A549 (cell line): Measurements from ENCODE around the gene SCTR.

Experiments used
- CTCF ChIP-seq: fragments of >200 bp; sonication (Bioruptor Twin); formaldehyde crosslinking; IDR thresholded peaks from 3 replicates; pipeline ENCODE4 v1.5.1; 2016
- EP300 ChIP-seq, 2 experiments: fragments of >200 bp; sonication (Bioruptor Twin); formaldehyde crosslinking; IDR thresholded peaks; 2 replicates in 1 of 2; 3 replicates in 1 of 2; pipeline ENCODE4 v1.6.1; 2016 to 2017
- HEYL ChIP-seq: fragments of 250-450 bp; sonication (Bioruptor Pico); IDR thresholded peaks from 2 replicates; pipeline ENCODE4 v1.8.0; 2021; ENCODE audit warnings: mild to moderate bottlenecking, moderate library complexity
- MAFK ChIP-seq: fragments of 450-650 bp; IDR thresholded peaks from 2 replicates; pipeline ENCODE4 v1.6.1; 2014; ENCODE audit not compliant: partially characterized antibody
- POLR2A ChIP-seq: IDR thresholded peaks from 2 replicates; pipeline ENCODE4 v1.6.1; 2012; ENCODE audit warnings: mild to moderate bottlenecking, low read length
- SREBF2 ChIP-seq: fragments of 450-650 bp; IDR thresholded peaks from 2 replicates; pipeline ENCODE4 v1.6.1; 2014; ENCODE audit warnings: mild to moderate bottlenecking, moderate library complexity
- TF ChIP-seq, protein P1 (sequence below): fragments of 200-600 bp; sonication (generic); IDR thresholded peaks from 2 replicates; pipeline ENCODE4 v1.6.1; 2016; ENCODE audit warnings: antibody characterized with exemption, mild to moderate bottlenecking, moderate library complexity
- TF ChIP-seq, protein P2 (sequence below): fragments of >200 bp; sonication (Bioruptor Twin); formaldehyde crosslinking; IDR thresholded peaks from 2 replicates; pipeline ENCODE4 v1.6.1; 2016

DNA sequence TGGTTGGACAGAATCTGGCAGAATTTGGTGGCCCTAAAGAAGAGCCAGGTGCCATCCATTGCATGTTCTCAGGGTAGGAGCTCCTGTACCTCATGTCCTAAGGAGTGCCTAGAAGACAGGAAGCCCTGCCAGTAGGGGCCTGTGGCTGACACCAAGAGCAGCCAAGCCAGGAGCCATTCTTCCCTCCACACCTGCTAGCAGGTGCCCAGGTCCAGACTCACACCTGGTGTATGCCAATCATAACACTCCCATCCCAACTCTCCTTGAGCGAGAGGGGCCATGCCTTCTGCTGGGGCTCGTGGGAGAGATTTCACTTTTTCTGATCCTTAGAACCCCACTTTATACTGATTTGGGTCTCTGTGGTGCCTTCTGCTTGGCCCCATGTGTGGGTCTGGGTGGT is 119.1 kb downstream of the SCTR start:
- no peak for TF ChIP-seq CTCF
- TF ChIP-seq, protein P1, sequence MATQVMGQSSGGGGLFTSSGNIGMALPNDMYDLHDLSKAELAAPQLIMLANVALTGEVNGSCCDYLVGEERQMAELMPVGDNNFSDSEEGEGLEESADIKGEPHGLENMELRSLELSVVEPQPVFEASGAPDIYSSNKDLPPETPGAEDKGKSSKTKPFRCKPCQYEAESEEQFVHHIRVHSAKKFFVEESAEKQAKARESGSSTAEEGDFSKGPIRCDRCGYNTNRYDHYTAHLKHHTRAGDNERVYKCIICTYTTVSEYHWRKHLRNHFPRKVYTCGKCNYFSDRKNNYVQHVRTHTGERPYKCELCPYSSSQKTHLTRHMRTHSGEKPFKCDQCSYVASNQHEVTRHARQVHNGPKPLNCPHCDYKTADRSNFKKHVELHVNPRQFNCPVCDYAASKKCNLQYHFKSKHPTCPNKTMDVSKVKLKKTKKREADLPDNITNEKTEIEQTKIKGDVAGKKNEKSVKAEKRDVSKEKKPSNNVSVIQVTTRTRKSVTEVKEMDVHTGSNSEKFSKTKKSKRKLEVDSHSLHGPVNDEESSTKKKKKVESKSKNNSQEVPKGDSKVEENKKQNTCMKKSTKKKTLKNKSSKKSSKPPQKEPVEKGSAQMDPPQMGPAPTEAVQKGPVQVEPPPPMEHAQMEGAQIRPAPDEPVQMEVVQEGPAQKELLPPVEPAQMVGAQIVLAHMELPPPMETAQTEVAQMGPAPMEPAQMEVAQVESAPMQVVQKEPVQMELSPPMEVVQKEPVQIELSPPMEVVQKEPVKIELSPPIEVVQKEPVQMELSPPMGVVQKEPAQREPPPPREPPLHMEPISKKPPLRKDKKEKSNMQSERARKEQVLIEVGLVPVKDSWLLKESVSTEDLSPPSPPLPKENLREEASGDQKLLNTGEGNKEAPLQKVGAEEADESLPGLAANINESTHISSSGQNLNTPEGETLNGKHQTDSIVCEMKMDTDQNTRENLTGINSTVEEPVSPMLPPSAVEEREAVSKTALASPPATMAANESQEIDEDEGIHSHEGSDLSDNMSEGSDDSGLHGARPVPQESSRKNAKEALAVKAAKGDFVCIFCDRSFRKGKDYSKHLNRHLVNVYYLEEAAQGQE, result no peak
- no peak for TF ChIP-seq EP300 (IDR thresholded peaks at IDR 0.05)
- TF ChIP-seq POLR2A, result no peak
- TF ChIP-seq MAFK, result no peak
- TF ChIP-seq, protein P2, sequence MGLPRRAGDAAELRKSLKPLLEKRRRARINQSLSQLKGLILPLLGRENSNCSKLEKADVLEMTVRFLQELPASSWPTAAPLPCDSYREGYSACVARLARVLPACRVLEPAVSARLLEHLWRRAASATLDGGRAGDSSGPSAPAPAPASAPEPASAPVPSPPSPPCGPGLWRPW, result no peak
- TF ChIP-seq SREBF2, result no peak
- TF ChIP-seq HEYL (CRISPR knock-in tag), result no peak
